Measurements from ENCODE around the gene NLE1. TPM values are rescaled to one million over a fixed set of nuclear protein-coding genes. Genes with fewer than 3 reads are reported as not detected.

The NLE1 gene
- total RNA-seq, 2 donors from 2014 or later, result 9.5 to 9.6 TPM

DNA sequence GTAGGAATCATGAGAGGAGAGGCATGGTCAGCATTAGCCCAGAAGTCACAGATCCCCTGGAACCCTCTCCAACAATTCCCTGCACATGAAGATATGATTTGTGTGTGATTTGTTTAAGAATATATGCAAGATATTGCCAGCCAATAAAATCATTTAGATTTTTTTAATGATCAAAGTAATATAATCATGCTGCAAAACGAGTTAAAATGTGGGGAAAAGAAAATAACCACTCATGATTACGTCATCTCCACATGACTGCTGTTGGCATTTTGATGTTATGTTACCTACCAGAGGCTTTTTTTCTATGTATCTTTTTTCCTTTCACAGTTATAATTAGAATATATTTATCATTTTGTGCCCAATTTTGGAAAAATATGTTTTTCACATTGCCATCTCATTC is 29.7 kb upstream of the NLE1 start:
- no peaks in the 10 kb centered on the region for H3K9me3 ChIP-seq (ENCODE audit: control insufficient read depth, low read length, poor library complexity, severe bottlenecking)
- H3K27me3 Mint-ChIP-seq, result no peaks in the 10 kb centered on the region
- ATAC-seq (peak; percentile 76), DNase-seq (no peak)
- H3K27ac Mint-ChIP-seq, result peak overlapping the region; percentile 65
- H3K4me1 Mint-ChIP-seq, result peaks cover 24% of the 10 kb centered on the region
- H3K4me3 Mint-ChIP-seq, result peak overlapping the region; percentile 64
- H3K36me3 Mint-ChIP-seq (ENCODE audit: low read depth), result no peaks in the 10 kb centered on the region

DNA sequence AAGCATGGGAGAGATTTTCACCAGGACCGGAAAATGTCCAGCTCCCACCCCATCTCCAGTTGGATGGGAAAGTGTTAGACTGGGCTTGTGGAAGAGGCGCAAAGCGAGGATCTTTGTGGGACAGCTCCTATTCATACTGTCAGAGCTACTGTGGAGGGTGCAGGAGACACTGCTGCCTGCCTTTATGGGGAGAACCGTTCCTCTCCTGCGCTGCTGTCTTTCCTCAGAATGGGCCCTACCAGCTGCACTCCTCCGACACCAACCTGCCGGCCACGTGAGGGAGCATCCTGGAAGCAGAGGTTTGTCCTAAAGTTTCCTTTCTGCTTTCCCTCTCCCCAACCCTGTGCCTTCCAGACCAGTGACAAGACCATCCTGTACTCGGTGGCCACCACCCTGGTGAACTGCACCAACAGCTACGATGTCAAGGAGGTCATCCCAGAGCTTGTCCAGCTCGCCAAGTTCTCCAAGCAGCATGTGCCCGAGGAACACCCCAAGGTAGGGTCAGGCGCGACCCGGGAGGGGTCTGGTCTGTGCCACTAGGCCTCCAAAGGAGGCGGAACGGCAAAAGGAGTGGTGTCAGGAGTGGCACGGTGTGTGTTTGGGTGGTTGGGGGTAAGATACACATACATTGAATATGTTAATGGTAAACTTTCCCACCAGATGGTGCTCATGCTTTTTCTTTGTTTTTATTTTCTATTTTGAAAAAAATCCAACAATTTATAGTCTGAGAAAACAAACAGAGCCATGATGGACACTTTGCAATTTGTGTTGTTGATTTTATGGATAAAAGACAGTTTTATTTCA is 29.1 kb upstream of the NLE1 start:
- H3K27me3 Mint-ChIP-seq, result no peaks in the 10 kb centered on the region
- DNase-seq, result peak in 1 of 3 donors; percentile 22
- H3K4me3 Mint-ChIP-seq, result peak overlapping the region; percentile 64
- H3K4me1 Mint-ChIP-seq, result peaks cover 21% of the 10 kb centered on the region
- H3K27ac Mint-ChIP-seq, result peak overlapping the region; percentile 62
- peak; percentile 79 for ATAC-seq
- no peaks in the 10 kb centered on the region for H3K9me3 ChIP-seq (ENCODE audit: control insufficient read depth, low read length, poor library complexity, severe bottlenecking)
- H3K36me3 Mint-ChIP-seq (ENCODE audit: low read depth), result no peaks in the 10 kb centered on the region

DNA sequence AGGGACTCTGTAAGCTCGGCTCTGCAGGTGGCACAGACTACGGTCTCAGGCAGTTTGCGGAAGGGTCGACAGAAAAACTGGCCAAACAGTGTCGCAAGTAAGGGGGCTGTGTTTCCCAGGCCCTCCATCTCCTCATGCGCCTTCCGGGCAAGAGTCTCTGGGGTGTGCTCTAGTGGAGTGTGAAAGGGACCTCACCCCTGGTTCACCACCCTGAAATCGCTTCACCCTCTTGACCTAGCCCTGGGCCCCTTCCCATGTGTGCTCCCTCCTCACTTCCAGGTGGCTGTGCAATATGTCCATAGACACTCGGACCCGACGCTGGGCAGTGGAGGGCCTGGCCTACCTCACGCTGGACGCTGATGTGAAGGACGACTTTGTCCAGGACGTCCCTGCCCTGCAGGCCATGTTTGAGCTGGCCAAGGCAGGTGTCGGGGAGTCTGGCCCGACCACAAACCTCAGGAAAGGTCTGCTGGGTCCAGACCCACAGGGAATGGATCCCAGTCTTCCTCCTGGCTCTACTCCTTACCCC is 27.8 kb upstream of the NLE1 start:
- Mint-ChIP-seq H3K36me3 (ENCODE audit: low read depth) (no peaks in the 10 kb centered on the region), H3K27ac (no peak overlapping the region), H3K4me3 (no peak overlapping the region), H3K27me3 (no peaks in the 10 kb centered on the region), H3K4me1 (peaks cover 16% of the 10 kb centered on the region)
- DNase-seq (no peak), ATAC-seq (no peak)
- H3K9me3 ChIP-seq (ENCODE audit: control insufficient read depth, low read length, poor library complexity, severe bottlenecking), result no peaks in the 10 kb centered on the region

DNA sequence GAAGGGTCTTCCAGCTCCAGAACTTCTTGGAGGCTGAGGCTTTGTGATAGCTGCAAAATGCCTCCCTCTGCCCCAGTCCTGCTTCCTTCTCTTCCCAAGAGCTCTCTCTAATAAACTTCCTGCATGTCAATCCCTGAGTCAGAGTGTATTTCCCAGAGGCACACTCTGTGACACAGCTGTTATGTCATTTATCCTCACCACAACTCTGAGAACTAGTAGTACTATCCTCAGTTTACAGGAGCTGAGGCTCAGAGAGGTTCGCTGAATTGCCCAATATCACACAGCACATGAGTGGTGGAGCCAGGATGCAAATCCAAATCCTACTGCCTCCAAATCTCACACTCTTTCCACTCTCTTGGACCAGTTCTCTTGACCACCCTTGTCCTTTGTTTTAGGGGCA is 25.6 kb upstream of the NLE1 start:
- H3K4me3 Mint-ChIP-seq, result no peak overlapping the region
- DNase-seq (no peak), ATAC-seq (no peak)
- no peaks in the 10 kb centered on the region for H3K27me3 Mint-ChIP-seq
- H3K27ac Mint-ChIP-seq, result no peak overlapping the region
- no peaks in the 10 kb centered on the region for H3K9me3 ChIP-seq (ENCODE audit: control insufficient read depth, low read length, poor library complexity, severe bottlenecking)
- H3K4me1 Mint-ChIP-seq, result peaks cover 19% of the 10 kb centered on the region
- H3K36me3 Mint-ChIP-seq (ENCODE audit: low read depth), result no peaks in the 10 kb centered on the region

DNA sequence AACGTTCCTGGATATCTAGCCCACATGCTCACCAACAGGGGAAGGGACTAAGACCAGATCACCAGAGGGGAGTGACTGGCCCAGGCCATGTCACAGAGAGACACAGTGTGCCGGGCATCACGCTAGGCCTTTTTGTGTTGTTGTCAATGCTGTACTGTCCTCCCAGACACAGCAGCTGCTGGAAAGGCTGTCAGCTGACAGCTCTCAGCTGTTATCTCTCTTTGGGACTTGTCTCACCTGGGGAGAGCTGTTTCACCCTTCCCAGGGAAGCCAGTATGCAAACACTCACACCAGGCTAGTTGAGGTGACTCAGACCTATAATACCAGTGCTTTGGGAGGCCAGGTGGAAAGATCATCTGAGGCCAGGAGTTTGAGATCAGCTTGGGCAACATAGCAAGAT is 24.9 kb upstream of the NLE1 start:
- H3K36me3 Mint-ChIP-seq (ENCODE audit: low read depth), result no peaks in the 10 kb centered on the region
- no peak for DNase-seq
- no peak overlapping the region for H3K4me3 Mint-ChIP-seq
- peaks cover 19% of the 10 kb centered on the region for H3K4me1 Mint-ChIP-seq
- no peak for ATAC-seq
- H3K27me3 Mint-ChIP-seq, result no peaks in the 10 kb centered on the region
- H3K27ac Mint-ChIP-seq, result no peak overlapping the region
- no peaks in the 10 kb centered on the region for H3K9me3 ChIP-seq (ENCODE audit: control insufficient read depth, low read length, poor library complexity, severe bottlenecking)

DNA sequence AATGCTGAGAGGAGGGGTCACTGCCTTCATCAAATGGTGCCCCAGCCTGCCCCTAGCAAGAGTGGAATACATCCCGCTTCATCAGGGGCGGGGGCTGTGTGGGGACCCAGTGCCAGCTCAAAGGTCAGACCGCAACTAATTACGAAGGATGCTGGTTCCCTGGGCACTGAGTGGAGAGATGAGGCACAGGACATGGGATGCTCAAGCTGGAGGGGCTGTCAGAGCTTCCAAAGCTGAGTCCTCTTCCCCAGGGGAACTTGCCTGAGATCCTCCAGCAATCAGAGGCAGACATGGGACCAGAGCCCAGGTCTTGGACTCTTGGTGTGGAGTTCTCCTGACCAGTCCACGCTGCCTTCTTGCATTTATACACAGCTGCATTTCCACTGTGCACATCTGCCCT is 24.4 kb upstream of the NLE1 start:
- ATAC-seq, result no peak
- Mint-ChIP-seq H3K27me3 (no peaks in the 10 kb centered on the region), H3K4me1 (peaks cover 22% of the 10 kb centered on the region), H3K27ac (no peak overlapping the region), H3K4me3 (no peak overlapping the region), H3K36me3 (ENCODE audit: low read depth) (no peaks in the 10 kb centered on the region)
- H3K9me3 ChIP-seq (ENCODE audit: control insufficient read depth, low read length, poor library complexity, severe bottlenecking), result no peaks in the 10 kb centered on the region
- DNase-seq, result no peak

DNA sequence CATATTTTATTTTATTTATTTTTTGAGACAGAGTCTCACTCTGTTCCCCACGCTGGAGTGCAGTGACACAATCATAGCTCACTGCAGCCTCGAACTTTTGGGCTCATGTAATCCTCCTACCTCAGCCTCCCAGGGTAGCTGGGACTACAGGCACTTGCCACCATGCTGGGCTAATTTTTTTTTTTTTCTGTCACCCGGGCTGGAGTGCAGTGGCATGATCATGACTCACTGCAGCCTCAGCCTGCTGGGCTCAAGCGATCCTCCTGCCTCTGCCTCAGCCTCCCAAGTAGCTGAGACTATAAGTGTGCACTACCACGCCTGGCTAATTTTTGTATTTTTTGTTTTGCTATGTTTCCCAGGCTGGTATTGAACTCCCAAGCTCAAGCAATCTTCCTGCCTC is 22.6 kb upstream of the NLE1 start:
- H3K4me1 Mint-ChIP-seq, result peaks cover 37% of the 10 kb centered on the region
- H3K9me3 ChIP-seq (ENCODE audit: control insufficient read depth, low read length, poor library complexity, severe bottlenecking), result no peaks in the 10 kb centered on the region
- H3K27me3 Mint-ChIP-seq, result no peaks in the 10 kb centered on the region
- H3K4me3 Mint-ChIP-seq, result no peak overlapping the region
- no peaks in the 10 kb centered on the region for H3K36me3 Mint-ChIP-seq (ENCODE audit: low read depth)
- ATAC-seq, result no peak
- H3K27ac Mint-ChIP-seq, result peak overlapping the region; percentile 65
- no peak for DNase-seq

DNA sequence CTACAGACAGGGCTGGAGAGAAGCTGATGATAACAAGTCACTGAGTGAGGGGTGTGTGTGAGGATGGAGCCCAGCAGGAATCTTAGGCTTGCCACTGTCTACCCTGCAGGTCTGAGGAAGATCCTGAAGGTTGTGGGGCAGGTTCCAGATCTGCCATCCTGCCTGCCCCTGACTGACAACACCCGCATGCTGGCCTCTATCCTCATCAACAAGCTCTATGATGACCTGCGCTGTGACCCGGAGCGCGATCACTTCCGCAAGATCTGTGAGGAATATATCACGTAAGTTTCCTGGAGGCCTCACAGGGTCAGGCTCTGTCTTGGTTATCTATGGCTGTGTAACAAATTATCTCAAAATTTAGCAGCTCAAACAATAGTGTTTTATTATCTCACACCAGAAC is 21.8 kb upstream of the NLE1 start:
- Mint-ChIP-seq H3K27ac (peak overlapping the region; percentile 91), H3K36me3 (ENCODE audit: low read depth) (no peaks in the 10 kb centered on the region), H3K27me3 (no peaks in the 10 kb centered on the region), H3K4me1 (peaks cover 40% of the 10 kb centered on the region), H3K4me3 (no peak overlapping the region)
- H3K9me3 ChIP-seq (ENCODE audit: control insufficient read depth, low read length, poor library complexity, severe bottlenecking), result no peaks in the 10 kb centered on the region
- ATAC-seq (no peak), DNase-seq (no peak)

DNA sequence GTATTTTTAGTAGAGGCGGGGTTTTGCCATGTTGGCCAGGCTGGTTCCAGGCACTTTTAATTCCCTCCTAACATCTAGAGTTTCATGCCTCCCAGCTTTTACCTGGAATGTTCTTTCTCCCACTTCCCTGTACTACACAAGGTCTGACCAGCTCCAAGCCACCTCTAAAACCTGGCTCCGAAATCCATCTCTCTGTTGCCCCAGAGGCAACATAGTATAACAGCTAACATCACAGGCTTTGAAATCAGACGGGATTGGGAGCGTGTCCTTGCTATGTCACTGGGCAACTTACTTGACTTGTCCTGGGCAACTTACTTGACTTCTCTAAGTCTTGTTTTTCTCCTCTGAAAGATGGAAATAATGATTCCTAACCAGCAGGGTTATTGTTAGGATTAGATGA is 20.7 kb upstream of the NLE1 start:
- Mint-ChIP-seq H3K36me3 (ENCODE audit: low read depth) (no peaks in the 10 kb centered on the region), H3K4me1 (peaks cover 40% of the 10 kb centered on the region), H3K4me3 (no peak overlapping the region), H3K27ac (peak overlapping the region; percentile 91), H3K27me3 (no peaks in the 10 kb centered on the region)
- H3K9me3 ChIP-seq (ENCODE audit: control insufficient read depth, low read length, poor library complexity, severe bottlenecking), result no peaks in the 10 kb centered on the region
- DNase-seq (no peak), ATAC-seq (no peak)

DNA sequence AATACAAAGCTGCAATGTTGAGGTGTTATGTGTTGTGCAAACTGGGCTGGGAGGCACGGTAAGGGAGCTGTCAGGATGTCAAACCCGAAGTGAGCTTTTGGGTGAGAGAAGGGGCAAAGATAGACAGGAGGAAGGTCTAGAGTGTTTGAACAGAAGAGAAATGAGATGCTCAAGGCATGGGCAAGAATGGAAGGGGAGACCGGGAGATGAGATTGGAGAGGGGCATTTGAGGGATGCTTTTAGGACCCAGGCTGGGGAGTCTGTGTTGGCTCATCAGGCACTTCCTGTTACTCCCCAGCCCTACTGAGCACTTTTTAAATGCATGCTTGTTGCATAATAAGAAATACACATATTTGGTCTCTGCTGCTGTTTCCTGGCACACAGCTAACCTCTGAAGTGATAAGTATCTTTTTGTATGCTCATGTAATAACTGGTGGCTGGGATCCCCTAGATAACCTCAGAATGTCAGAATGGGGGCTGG is 19.2 kb upstream of the NLE1 start:
- Mint-ChIP-seq H3K27me3 (peaks cover under 1% of the 10 kb centered on the region), H3K36me3 (ENCODE audit: low read depth) (no peaks in the 10 kb centered on the region), H3K4me3 (peak overlapping the region; percentile 80), H3K4me1 (peaks cover 39% of the 10 kb centered on the region), H3K27ac (peak overlapping the region; percentile 91)
- DNase-seq (no peak), ATAC-seq (peak; percentile 81)
- H3K9me3 ChIP-seq (ENCODE audit: control insufficient read depth, low read length, poor library complexity, severe bottlenecking), result no peaks in the 10 kb centered on the region

DNA sequence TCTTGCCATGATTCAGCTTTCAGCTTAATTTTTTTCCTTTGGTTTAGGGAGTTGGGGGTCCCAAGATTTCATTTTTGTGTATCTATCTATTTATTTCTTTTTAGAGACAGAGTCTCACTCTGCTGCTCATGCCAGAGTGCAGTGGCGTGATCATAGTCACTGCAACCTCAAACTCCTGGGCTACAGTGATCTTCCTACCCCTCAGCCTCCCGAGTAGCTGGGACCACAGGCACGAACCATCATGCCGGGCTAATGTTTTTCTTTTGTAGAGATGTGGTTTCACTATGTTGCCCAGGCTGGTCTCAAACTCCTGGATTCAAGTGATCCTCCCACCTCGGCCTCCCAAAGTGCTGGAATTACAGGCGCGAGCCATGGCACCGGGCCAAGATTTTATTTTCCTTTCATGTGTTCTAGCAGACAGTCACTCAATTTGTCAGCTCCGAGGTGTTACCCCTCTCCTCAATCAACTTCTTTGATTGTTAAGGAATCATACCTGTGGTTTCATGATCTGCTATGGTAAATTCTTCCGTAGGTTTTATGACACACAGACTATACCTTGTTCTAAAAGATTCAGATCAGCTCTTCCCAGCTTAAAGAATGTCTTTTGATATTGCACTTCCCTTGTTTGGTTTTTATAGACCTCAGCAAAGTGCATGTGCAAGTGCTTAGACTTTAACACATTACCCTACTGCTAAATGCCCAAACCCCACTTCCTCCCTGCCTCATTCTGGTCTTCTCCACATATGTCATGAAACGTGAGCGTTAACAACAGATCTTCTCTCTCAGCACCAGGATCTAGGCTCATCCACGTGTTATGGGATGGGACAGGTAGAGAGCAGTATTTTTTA is 18.5 kb upstream of the NLE1 start:
- H3K36me3 Mint-ChIP-seq (ENCODE audit: low read depth), result no peaks in the 10 kb centered on the region
- peak overlapping the region; percentile 91 for H3K27ac Mint-ChIP-seq
- DNase-seq, result no peak
- H3K27me3 Mint-ChIP-seq, result peaks cover 7% of the 10 kb centered on the region
- H3K4me1 Mint-ChIP-seq, result peaks cover 37% of the 10 kb centered on the region
- no peaks in the 10 kb centered on the region for H3K9me3 ChIP-seq (ENCODE audit: control insufficient read depth, low read length, poor library complexity, severe bottlenecking)
- ATAC-seq, result peak; percentile 71
- peak overlapping the region; percentile 80 for H3K4me3 Mint-ChIP-seq

DNA sequence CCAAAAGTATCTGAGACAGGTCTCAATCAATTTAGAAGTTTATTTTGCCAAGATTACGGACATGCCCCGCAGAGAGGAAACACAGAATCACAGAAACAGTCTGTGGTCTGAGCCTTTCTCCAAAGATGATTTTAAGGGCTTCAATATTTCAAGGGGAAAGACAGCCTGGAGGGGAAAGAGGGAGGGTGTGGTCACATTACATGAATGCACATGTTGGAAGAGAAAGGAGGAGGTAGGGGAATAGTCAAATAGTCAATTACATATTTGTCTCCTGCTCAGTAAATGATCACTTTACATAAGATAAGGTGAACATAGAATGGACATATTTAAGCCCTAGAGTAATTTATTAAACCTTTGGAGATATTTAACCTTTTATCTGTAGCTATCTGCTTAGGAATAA is 17.8 kb upstream of the NLE1 start:
- ATAC-seq (no peak), DNase-seq (no peak)
- Mint-ChIP-seq H3K36me3 (ENCODE audit: low read depth) (no peaks in the 10 kb centered on the region), H3K4me1 (peaks cover 32% of the 10 kb centered on the region), H3K27me3 (peaks cover 7% of the 10 kb centered on the region), H3K27ac (peak overlapping the region; percentile 91), H3K4me3 (no peak overlapping the region)
- no peaks in the 10 kb centered on the region for H3K9me3 ChIP-seq (ENCODE audit: control insufficient read depth, low read length, poor library complexity, severe bottlenecking)

DNA sequence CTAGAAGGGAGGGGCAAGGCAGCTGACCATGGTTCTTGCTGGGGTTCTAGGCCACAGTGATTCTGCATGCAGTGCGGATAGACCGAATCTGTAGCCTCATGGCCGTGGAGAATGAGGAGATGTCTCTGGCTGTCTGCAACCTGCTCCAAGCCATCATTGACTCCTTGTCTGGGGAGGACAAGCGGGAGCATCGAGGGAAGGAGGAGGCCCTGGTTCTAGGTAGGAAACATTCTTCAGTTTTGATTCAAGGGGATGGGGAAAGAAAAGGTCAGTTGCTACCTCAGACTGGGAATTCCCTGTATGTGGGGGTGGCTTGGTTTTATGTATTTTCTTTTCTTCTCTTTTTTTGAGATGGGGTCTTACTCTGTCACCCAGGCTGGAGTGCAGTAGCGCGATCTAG is 13.1 kb upstream of the NLE1 start:
- Mint-ChIP-seq H3K36me3 (ENCODE audit: low read depth) (no peaks in the 10 kb centered on the region), H3K27ac (no peak overlapping the region), H3K4me3 (no peak overlapping the region), H3K27me3 (peaks cover 11% of the 10 kb centered on the region), H3K4me1 (peaks cover 10% of the 10 kb centered on the region)
- H3K9me3 ChIP-seq (ENCODE audit: control insufficient read depth, low read length, poor library complexity, severe bottlenecking), result no peaks in the 10 kb centered on the region
- no peak for ATAC-seq
- no peak for DNase-seq
